IMR-90 (cell line): ENCODE data around the gene ACOD1.

Source experiments
- BHLHE40 ChIP-seq: fragments of 150-350 bp; IDR thresholded peaks from 2 replicates; pipeline ENCODE4 v1.6.1; 2016; ENCODE audit warnings: mild to moderate bottlenecking, low read depth, low read length
- MAZ ChIP-seq: IDR thresholded peaks from 2 replicates; pipeline ENCODE4 v1.6.1; 2012; ENCODE audit warnings: low read depth, mild to moderate bottlenecking, low read length, improper control_type of control experiment, moderate library complexity, borderline replicate concordance
- MXI1 ChIP-seq: IDR thresholded peaks from 2 replicates; pipeline ENCODE4 v1.6.1; 2012; ENCODE audit warnings: low read depth, mild to moderate bottlenecking, low read length, moderate library complexity, borderline replicate concordance
- POLR2A ChIP-seq: IDR thresholded peaks from 2 replicates; pipeline ENCODE4 v1.6.1; 2012; ENCODE audit warnings: mild to moderate bottlenecking, low read depth, low read length
- RAD21 ChIP-seq: IDR thresholded peaks from 2 replicates; pipeline ENCODE4 v1.6.1; 2012; ENCODE audit warnings: low read length, improper control_type of control experiment
- TF ChIP-seq, protein P1 (sequence below): conservative IDR thresholded peaks from 2 replicates; pipeline ENCODE4 v1.5.1; 2012; ENCODE audit warnings: mild to moderate bottlenecking, low read depth, low read length, improper control_type of control experiment
- TF ChIP-seq, protein P2 (sequence below): fragments of 150-350 bp; IDR thresholded peaks from 2 replicates; pipeline ENCODE4 v1.6.1; 2017; ENCODE audit warnings: mild to moderate bottlenecking, antibody characterized with exemption, low read length, low read depth

DNA sequence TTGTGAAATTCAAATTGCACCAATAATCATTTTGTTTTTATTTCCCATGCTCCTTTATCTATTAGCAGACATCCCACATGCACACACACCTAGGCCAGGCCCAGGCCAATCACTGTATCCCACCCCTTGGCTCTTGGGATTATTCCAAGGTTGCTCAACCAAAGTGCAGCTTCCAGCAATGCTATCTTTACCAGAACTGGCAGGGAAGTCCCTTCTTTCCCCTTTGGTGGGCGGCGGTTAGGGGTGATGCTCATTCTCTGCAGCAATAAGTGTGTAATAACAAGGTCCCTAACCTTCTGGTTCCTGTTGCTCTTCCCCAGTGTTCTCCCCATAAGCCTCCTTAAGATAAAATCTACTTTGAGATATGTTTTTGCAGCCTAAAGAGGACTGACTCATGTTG is 43.8 kb upstream of the ACOD1 start:
- TF ChIP-seq POLR2A: no peak
- TF ChIP-seq, protein P1, sequence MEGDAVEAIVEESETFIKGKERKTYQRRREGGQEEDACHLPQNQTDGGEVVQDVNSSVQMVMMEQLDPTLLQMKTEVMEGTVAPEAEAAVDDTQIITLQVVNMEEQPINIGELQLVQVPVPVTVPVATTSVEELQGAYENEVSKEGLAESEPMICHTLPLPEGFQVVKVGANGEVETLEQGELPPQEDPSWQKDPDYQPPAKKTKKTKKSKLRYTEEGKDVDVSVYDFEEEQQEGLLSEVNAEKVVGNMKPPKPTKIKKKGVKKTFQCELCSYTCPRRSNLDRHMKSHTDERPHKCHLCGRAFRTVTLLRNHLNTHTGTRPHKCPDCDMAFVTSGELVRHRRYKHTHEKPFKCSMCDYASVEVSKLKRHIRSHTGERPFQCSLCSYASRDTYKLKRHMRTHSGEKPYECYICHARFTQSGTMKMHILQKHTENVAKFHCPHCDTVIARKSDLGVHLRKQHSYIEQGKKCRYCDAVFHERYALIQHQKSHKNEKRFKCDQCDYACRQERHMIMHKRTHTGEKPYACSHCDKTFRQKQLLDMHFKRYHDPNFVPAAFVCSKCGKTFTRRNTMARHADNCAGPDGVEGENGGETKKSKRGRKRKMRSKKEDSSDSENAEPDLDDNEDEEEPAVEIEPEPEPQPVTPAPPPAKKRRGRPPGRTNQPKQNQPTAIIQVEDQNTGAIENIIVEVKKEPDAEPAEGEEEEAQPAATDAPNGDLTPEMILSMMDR: no peak
- TF ChIP-seq, protein P2, sequence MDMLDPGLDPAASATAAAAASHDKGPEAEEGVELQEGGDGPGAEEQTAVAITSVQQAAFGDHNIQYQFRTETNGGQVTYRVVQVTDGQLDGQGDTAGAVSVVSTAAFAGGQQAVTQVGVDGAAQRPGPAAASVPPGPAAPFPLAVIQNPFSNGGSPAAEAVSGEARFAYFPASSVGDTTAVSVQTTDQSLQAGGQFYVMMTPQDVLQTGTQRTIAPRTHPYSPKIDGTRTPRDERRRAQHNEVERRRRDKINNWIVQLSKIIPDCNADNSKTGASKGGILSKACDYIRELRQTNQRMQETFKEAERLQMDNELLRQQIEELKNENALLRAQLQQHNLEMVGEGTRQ: no peak
- no peak for TF ChIP-seq RAD21
- no peak for TF ChIP-seq MAZ
- TF ChIP-seq MXI1: no peak
- no peak for TF ChIP-seq BHLHE40
